HepG2 (cell line): ENCODE results near the gene KRTAP10-10. TPM values are rescaled to one million over a fixed set of nuclear protein-coding genes. Genes with fewer than 3 reads are reported as not detected.

Experiments
- ATAC-seq: fragments of 200-7000 bp; cut with Tn5 transposase; 3 replicates; pipeline ENCODE4 v1.9.1; 2020; ENCODE audit warnings: mild to moderate bottlenecking, moderate library complexity
- BruUV-seq: library from RNA; stranded (reverse); fragments of 400-500 nt; replicated peaks from 2 replicates; lab custom pipeline; 2021; lab: Mats Ljungman, UMichigan
- CTCF ChIA-PET: fragments of 300-600 bp; formaldehyde crosslinking; extraction: SDS; loops from one replicate; lab custom pipeline; 2021; ENCODE audit warnings: low total read pairs, inconsistent platforms, low intra/inter-chr PET ratio; lab: Yijun Ruan, JAX
- POLR2A ChIA-PET: fragments of 350-600 bp; sonication (Branson Sonifier 250); formaldehyde crosslinking; loops from one replicate; lab custom pipeline; 2020; ENCODE audit warnings: antibody characterized with exemption, inconsistent platforms; lab: Yijun Ruan, JAX
- DNase-seq: peaks from one replicate; pipeline ENCODE4 v3.0.0-alpha.2; 2015; ENCODE audit warnings: low spot score
- FAIRE-seq: peaks from 3 replicates; lab custom pipeline; 2011; peaks lifted over from hg19 to GRCh38; lab: Jason Lieb, UNC
- H2AFZ ChIP-seq: one replicate; pipeline ENCODE4 v1.6.1; 2011; ENCODE audit warnings: low read length, inconsistent platforms
- H3K27ac ChIP-seq: fragments of 300-600 bp; 3 replicates; pipeline ENCODE4 v1.8.0; 2011; ENCODE audit warnings: mixed run types, mild to moderate bottlenecking, mixed read lengths, low read length, inconsistent platforms; ENCODE audit not compliant: insufficient read depth; ENCODE audit errors: extremely low read length
- H3K27me3 ChIP-seq, 2 experiments: fragments of 200-600 bp in 1 of 2; 2 replicates in 1 of 2; 3 replicates in 1 of 2; pipeline versions ENCODE4 v1.6.0 to v1.8.0; 2011; ENCODE audit warnings: low read length in 2 of 2, mild to moderate bottlenecking in 2 of 2, moderate library complexity in 2 of 2, inconsistent platforms in 1 of 2; ENCODE audit not compliant: insufficient read depth in 2 of 2, control insufficient read depth in 1 of 2
- H3K36me3 ChIP-seq, 2 experiments: fragments of 200-600 bp in 1 of 2; replicated peaks in 1 of 2; 2 replicates in 1 of 2; 3 replicates in 1 of 2; pipeline versions ENCODE4 v1.5.1 to v1.8.0; 2011; ENCODE audit warnings: low read length in 2 of 2, inconsistent platforms in 1 of 2; ENCODE audit not compliant: insufficient read depth in 2 of 2, control insufficient read depth in 1 of 2
- H3K4me1 ChIP-seq: 2 replicates; pipeline ENCODE4 v1.5.1; 2012; ENCODE audit warnings: low read length, inconsistent platforms; ENCODE audit not compliant: insufficient read depth
- H3K4me2 ChIP-seq: 2 replicates; pipeline ENCODE4 v1.6.0; 2011; ENCODE audit warnings: low read depth, low read length, inconsistent platforms
- H3K4me3 ChIP-seq, 3 experiments: fragments of 200-600 bp in 1 of 3; sonication (generic), shearing (Covaris generic) in 1 of 3; replicated peaks in 1 of 3; 2 replicates each; pipeline ENCODE4 v1.5.1; 2011 to 2016; ENCODE audit warnings: low read length in 3 of 3, inconsistent platforms in 2 of 3, low read depth in 2 of 3, mild to moderate bottlenecking in 2 of 3, control low read depth in 1 of 3, mixed read lengths in 1 of 3; ENCODE audit not compliant: insufficient read depth in 1 of 3
- H3K79me2 ChIP-seq: one replicate; pipeline ENCODE4 v1.6.1; 2011; ENCODE audit warnings: low read length, inconsistent platforms; ENCODE audit not compliant: insufficient read depth
- H3K9ac ChIP-seq: 2 replicates; pipeline ENCODE4 v1.6.0; 2011; ENCODE audit warnings: mild to moderate bottlenecking, low read depth, low read length, inconsistent platforms; ENCODE audit not compliant: insufficient read depth
- H3K9me3 ChIP-seq: 2 replicates; pipeline ENCODE4 v1.5.1; 2012; ENCODE audit warnings: mild to moderate bottlenecking, low read length
- H4K20me1 ChIP-seq: 2 replicates; pipeline ENCODE4 v1.6.0; 2011; ENCODE audit warnings: inconsistent platforms, mild to moderate bottlenecking, low read length, moderate library complexity; ENCODE audit not compliant: insufficient read depth
- ARNT2 ChIP-seq: sonication (generic); formaldehyde crosslinking; IDR thresholded peaks from 2 replicates; pipeline ENCODE4 v1.8.0; 2022; ENCODE audit warnings: mild to moderate bottlenecking, low read depth, missing genetic modification reagents, moderate library complexity
- CBX5 ChIP-seq: sonication (generic); formaldehyde crosslinking; IDR thresholded peaks from 2 replicates; pipeline ENCODE4 v1.4.0; 2020; ENCODE audit warnings: missing genetic modification reagents, borderline replicate concordance
- DNMT3B ChIP-seq: conservative IDR thresholded peaks from 2 replicates; pipeline ENCODE4 v1.6.1; 2016; ENCODE audit warnings: missing biosample characterization, control low read depth
- HCFC1 ChIP-seq: fragments of 150-350 bp; IDR thresholded peaks from 2 replicates; pipeline ENCODE4 v1.6.1; 2014; ENCODE audit warnings: low read depth, low read length
- MIXL1 ChIP-seq: IDR thresholded peaks from 2 replicates; pipeline ENCODE4 v1.6.1; 2016
- PHF20 ChIP-seq: sonication (generic); formaldehyde crosslinking; IDR thresholded peaks from 2 replicates; pipeline ENCODE4 v1.5.0; 2020; ENCODE audit warnings: mild to moderate bottlenecking, missing genetic modification reagents
- RCOR2 ChIP-seq: IDR thresholded peaks from 2 replicates; pipeline ENCODE4 v1.6.1; 2016; ENCODE audit warnings: missing biosample characterization, missing genetic modification reagents
- RXRB ChIP-seq: IDR thresholded peaks from 2 replicates; pipeline ENCODE4 v1.6.1; 2016; ENCODE audit warnings: borderline replicate concordance, missing genetic modification reagents, missing compliant biosample characterization
- SMAD1 ChIP-seq: sonication (generic); formaldehyde crosslinking; IDR thresholded peaks from 2 replicates; pipeline ENCODE4 v1.4.0; 2020; ENCODE audit warnings: missing genetic modification reagents, low read depth, mild to moderate bottlenecking, borderline replicate concordance
- SP2 ChIP-seq: sonication (generic); formaldehyde crosslinking; IDR thresholded peaks from 2 replicates; pipeline ENCODE4 v1.5.1; 2020; ENCODE audit warnings: mild to moderate bottlenecking, missing genetic modification reagents
- SRSF4 ChIP-seq: fragments of 200-400 bp; formaldehyde crosslinking; IDR thresholded peaks from one replicate; pipeline ENCODE4 v1.6.1; 2018; ENCODE audit warnings: mild to moderate bottlenecking, low read depth, low read length, moderate library complexity; ENCODE audit not compliant: poor library complexity, severe bottlenecking
- ZMYM4 ChIP-seq: sonication (generic); formaldehyde crosslinking; IDR thresholded peaks from 2 replicates; pipeline ENCODE4 v1.8.1; 2023; ENCODE audit warnings: mild to moderate bottlenecking, missing genetic modification reagents
- ZNF558 ChIP-seq: sonication (generic); formaldehyde crosslinking; IDR thresholded peaks from 2 replicates; pipeline ENCODE4 v1.9.0; 2022; ENCODE audit warnings: mild to moderate bottlenecking, missing genetic modification reagents, borderline replicate concordance
- ZNF564 ChIP-seq: sonication (generic); formaldehyde crosslinking; IDR thresholded peaks from 2 replicates; pipeline ENCODE4 v1.8.1; 2023; ENCODE audit warnings: mild to moderate bottlenecking, missing genetic modification reagents
- WGBS: methylation state at CpG from one replicate; pipeline ENCODE4 v1.1.6; 2017; ENCODE audit warnings: low lambda C conversion rate; 5-methylcytosine and 5-hydroxymethylcytosine counted together
- in situ Hi-C: cut with HindIII; loops from 2 replicates; pipeline ENCODE4 v1.10.0; 2017; ENCODE audit warnings: low pct_unique_long_range_greater_than_20kb; ENCODE audit not compliant: extremely low pct_ligation_motif_present
- intact Hi-C: fragments of 100-400 bp; cut with micrococcal nuclease; formaldehyde crosslinking; loops from one replicate; pipeline ENCODE4 v1.10.0; 2022; ENCODE audit not compliant: unreplicated experiment
- polyA plus RNA-seq, 8 experiments: library from polyadenylated mRNA; depleted of rRNA in 3 of 8; stranded (reverse) in 7 of 8; unstranded in 1 of 8; fragments of >200 nt; fragmentation: Illumina TruSeq in 4 of 8; extraction: Trizol in 4 of 8; gene quantifications; 2 replicates each; pipeline versions ENCODE4 v1.2.1 to v1.2.3, GENCODE V29; 2011 to 2016; ENCODE audit warnings: low read depth in 4 of 8, missing spikeins in 1 of 8, mixed read lengths in 1 of 8; ENCODE audit not compliant: insufficient read depth in 1 of 8
- total RNA-seq, 5 experiments: library from RNA; depleted of rRNA; stranded (reverse); fragments of >200 nt; fragmentation: Illumina TruSeq; extraction: Trizol; gene quantifications; 2 replicates each; pipeline ENCODE4 v1.2.3, GENCODE V29; 2016; ENCODE audit warnings: low read depth in 1 of 5
- TF ChIP-seq, protein P1 (sequence below): sonication (generic); formaldehyde crosslinking; conservative IDR thresholded peaks from 2 replicates; pipeline ENCODE4 v1.4.0; 2020; ENCODE audit warnings: missing genetic modification reagents
- TF ChIP-seq, protein P2 (sequence below): sonication (generic); formaldehyde crosslinking; IDR thresholded peaks from 2 replicates; pipeline ENCODE4 v1.8.0; 2023; ENCODE audit warnings: mild to moderate bottlenecking, missing genetic modification reagents
- TF ChIP-seq, protein P3 (sequence below), 2 experiments: fragments of 450-650 bp in 1 of 2; sonication (generic) in 1 of 2; formaldehyde crosslinking; IDR thresholded peaks; 2 replicates each; pipeline versions ENCODE4 v1.5.0 to v1.8.0; 2020 to 2022; ENCODE audit warnings: mild to moderate bottlenecking in 1 of 2, missing genetic modification reagents in 1 of 2
- TF ChIP-seq, protein P4 (sequence below): sonication (generic); formaldehyde crosslinking; IDR thresholded peaks from 2 replicates; pipeline ENCODE4 v1.4.0; 2020; ENCODE audit warnings: missing genetic modification reagents

Gene KRTAP10-10
- total and polyA plus RNA-seq, 2 of the 13 experiments (the other 11 are each of a cell fraction or from before 2014, with no cell fraction given): not detected

DNA sequence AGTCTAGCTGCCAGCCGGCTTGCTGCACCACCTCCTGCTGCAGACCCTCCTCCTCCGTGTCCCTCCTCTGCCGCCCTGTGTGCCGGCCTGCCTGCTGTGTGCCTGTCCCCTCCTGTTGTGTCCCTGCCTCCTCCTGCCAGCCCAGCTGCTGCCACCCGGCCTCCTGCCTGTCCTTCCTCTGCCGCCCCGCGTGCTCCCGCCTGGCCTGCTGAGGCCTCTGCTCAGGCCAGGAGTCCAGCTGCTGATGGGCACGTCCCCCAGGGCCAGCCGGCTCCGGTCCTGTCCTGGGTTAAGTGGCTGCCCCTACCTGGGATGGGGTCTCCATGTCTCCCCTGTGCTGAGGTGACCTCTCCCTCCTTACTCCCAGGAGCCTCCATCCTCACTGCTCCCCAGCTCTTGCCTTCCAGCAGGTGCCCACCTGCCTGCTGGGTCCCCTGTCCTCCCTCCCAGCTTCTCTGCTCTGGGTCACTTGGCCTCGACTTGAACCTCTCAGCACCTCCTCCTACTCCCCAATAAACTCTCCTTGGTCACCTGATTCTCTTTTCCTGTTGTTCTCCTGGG is 24.4 kb upstream of the KRTAP10-10 start (continued):
- TF ChIP-seq ZMYM4 (CRISPR knock-in tag): no peak
- TF ChIP-seq ZNF558 (CRISPR knock-in tag): no peak
- TF ChIP-seq, protein P1, sequence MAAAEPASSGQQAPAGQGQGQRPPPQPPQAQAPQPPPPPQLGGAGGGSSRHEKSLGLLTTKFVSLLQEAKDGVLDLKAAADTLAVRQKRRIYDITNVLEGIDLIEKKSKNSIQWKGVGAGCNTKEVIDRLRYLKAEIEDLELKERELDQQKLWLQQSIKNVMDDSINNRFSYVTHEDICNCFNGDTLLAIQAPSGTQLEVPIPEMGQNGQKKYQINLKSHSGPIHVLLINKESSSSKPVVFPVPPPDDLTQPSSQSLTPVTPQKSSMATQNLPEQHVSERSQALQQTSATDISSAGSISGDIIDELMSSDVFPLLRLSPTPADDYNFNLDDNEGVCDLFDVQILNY (CRISPR knock-in tag): no peak
- TF ChIP-seq, protein P2, sequence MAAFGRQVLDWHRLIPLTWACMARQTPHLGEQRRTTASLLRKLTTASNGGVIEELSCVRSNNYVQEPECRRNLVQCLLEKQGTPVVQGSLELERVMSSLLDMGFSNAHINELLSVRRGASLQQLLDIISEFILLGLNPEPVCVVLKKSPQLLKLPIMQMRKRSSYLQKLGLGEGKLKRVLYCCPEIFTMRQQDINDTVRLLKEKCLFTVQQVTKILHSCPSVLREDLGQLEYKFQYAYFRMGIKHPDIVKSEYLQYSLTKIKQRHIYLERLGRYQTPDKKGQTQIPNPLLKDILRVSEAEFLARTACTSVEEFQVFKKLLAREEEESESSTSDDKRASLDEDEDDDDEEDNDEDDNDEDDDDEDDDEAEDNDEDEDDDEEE (CRISPR knock-in tag): no peak
- no peak for TF ChIP-seq SMAD1 (CRISPR knock-in tag)

DNA sequence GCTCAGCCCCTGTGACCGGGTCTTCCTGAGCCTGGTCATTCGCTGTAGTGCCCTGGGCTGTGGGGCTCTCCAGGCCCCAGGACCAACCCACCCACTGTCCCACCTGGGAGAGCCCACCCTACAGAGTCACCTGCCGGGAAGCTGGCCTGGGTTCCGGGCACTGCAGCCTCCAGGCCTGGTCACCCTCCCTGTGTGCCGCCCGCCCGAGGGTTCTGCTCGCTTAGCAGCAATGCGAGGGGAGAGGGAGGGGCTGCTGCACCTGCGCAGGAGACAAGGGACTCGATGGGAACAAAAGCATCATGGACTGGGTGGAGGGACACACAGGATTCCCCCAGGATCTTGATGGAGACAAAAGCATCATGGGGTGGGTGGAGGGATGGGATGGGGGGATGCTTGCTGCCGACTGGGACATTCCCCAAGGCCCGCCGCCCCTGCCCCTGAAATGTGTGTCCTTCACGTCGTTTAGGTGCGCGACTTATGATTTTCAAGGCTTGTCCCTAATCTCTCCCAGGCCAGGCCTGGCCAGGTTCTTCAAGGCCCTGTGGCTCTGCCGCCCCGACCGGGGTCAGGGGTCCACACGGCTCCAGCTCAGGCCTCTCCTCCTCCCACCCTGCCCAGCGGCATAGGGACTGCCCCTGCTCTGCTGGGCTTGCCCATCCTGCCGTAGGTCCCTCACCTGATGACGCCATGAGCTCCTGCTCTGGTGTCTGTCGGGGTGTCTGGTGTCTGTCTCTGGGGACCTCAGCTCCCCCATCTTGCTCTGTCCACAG is 23.6 kb upstream of the KRTAP10-10 start:
- Histone ChIP-seq H3K4me2 (no peak overlapping the region), H3K4me3 (no peak overlapping the region), H3K36me3 (no peaks in the 10 kb centered on the region), H3K27ac (no peak overlapping the region), H2AFZ (no peak overlapping the region), H4K20me1 (no peaks in the 10 kb centered on the region), H3K27me3 (peaks cover 2 to 28% of the 10 kb centered on the region in 2 experiments; a peak in 3 of 5 replicates), H3K4me1 (no peaks in the 10 kb centered on the region), H3K9me3 (peaks cover 24% of the 10 kb centered on the region; the same call in 1 of the 2 replicates), H3K79me2 (no peaks in the 10 kb centered on the region), H3K9ac (no peak overlapping the region)
- POLR2A ChIA-PET: no interaction called here
- no peak for DNase-seq
- no peak for FAIRE-seq
- peak; percentile 19; the same call in 1 of the 3 replicates for ATAC-seq
- 44% methylated on average over 12 of the region's 26 CpGs for WGBS
- in situ Hi-C loops: no loop called here
- CTCF ChIA-PET: no interaction called here
- no TSS peak for BruUV-seq
- intact Hi-C loops: no loop called here
- no peak for TF ChIP-seq HCFC1
- TF ChIP-seq DNMT3B: no peak
- TF ChIP-seq, protein P3, sequence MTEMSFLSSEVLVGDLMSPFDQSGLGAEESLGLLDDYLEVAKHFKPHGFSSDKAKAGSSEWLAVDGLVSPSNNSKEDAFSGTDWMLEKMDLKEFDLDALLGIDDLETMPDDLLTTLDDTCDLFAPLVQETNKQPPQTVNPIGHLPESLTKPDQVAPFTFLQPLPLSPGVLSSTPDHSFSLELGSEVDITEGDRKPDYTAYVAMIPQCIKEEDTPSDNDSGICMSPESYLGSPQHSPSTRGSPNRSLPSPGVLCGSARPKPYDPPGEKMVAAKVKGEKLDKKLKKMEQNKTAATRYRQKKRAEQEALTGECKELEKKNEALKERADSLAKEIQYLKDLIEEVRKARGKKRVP (CRISPR knock-in tag; IDR thresholded peaks at IDR 0.05): no peak
- no peak for TF ChIP-seq SP2
- no peak for TF ChIP-seq ARNT2 (CRISPR knock-in tag)
- no peak for TF ChIP-seq CBX5 (CRISPR knock-in tag)
- no peak for TF ChIP-seq MIXL1 (CRISPR knock-in tag)
- TF ChIP-seq RXRB (CRISPR knock-in tag): no peak
- TF ChIP-seq ZNF564 (CRISPR knock-in tag): no peak
- TF ChIP-seq, protein P4, sequence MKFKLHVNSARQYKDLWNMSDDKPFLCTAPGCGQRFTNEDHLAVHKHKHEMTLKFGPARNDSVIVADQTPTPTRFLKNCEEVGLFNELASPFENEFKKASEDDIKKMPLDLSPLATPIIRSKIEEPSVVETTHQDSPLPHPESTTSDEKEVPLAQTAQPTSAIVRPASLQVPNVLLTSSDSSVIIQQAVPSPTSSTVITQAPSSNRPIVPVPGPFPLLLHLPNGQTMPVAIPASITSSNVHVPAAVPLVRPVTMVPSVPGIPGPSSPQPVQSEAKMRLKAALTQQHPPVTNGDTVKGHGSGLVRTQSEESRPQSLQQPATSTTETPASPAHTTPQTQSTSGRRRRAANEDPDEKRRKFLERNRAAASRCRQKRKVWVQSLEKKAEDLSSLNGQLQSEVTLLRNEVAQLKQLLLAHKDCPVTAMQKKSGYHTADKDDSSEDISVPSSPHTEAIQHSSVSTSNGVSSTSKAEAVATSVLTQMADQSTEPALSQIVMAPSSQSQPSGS (CRISPR knock-in tag): no peak
- TF ChIP-seq PHF20: no peak
- no peak for TF ChIP-seq RCOR2 (CRISPR knock-in tag)
- TF ChIP-seq SRSF4: no peak
